Endodermal cell (in vitro differentiated cells): ENCODE data around the gene APOBEC3G. TPM values are rescaled to one million over a fixed set of nuclear protein-coding genes. Genes with fewer than 3 reads are reported as not detected.

Experiments
- DNase-seq: peaks from one replicate; pipeline ENCODE4 v3.0.0-alpha.2; 2017
- H3K27ac ChIP-seq: 2 replicates; pipeline ENCODE4 v1.5.1; 2013; ENCODE audit warnings: mild to moderate bottlenecking, low read depth, low read length, moderate library complexity
- H3K27me3 ChIP-seq: 2 replicates; pipeline ENCODE4 v1.6.1; 2013; ENCODE audit warnings: mild to moderate bottlenecking, low read length, moderate library complexity; ENCODE audit not compliant: insufficient read depth, control insufficient read depth, poor library complexity, severe bottlenecking
- H3K36me3 ChIP-seq: 2 replicates; pipeline ENCODE4 v1.7.0; 2013; ENCODE audit warnings: mild to moderate bottlenecking, low read length, moderate library complexity; ENCODE audit not compliant: control insufficient read depth, insufficient read depth
- H3K4me1 ChIP-seq: one replicate; pipeline ENCODE4 v1.7.0; 2013; ENCODE audit warnings: low read length; ENCODE audit not compliant: control insufficient read depth, insufficient read depth
- H3K4me3 ChIP-seq: 2 replicates; pipeline ENCODE4 v1.5.1; 2013; ENCODE audit warnings: mild to moderate bottlenecking, low read length, moderate library complexity
- H3K9ac ChIP-seq: 2 replicates; pipeline ENCODE4 v1.6.1; 2013; ENCODE audit warnings: mild to moderate bottlenecking, low read length, moderate library complexity; ENCODE audit not compliant: poor library complexity, severe bottlenecking; ENCODE audit errors: extremely low read depth
- H3K9me3 ChIP-seq: 2 replicates; pipeline ENCODE4 v1.6.1; 2013; ENCODE audit warnings: mild to moderate bottlenecking, low read length, moderate library complexity; ENCODE audit not compliant: control insufficient read depth
- H3K27ac Mint-ChIP-seq: 2 replicates; pipeline ENCODE4 v1.8.0; 2020; ENCODE audit warnings: mixed read lengths
- H3K27me3 Mint-ChIP-seq: 2 replicates; pipeline ENCODE4 v1.8.0; 2021; ENCODE audit warnings: mild to moderate bottlenecking, mixed read lengths; ENCODE audit not compliant: insufficient read depth
- H3K36me3 Mint-ChIP-seq: 2 replicates; pipeline ENCODE4 v1.8.0; 2020; ENCODE audit warnings: low read depth, mixed read lengths
- H3K4me1 Mint-ChIP-seq: 2 replicates; pipeline ENCODE4 v1.8.0; 2020; ENCODE audit warnings: mixed read lengths
- H3K4me3 Mint-ChIP-seq: 2 replicates; pipeline ENCODE4 v1.8.0; 2020; ENCODE audit warnings: mild to moderate bottlenecking, moderate library complexity, mixed read lengths
- H3K9me3 Mint-ChIP-seq: 2 replicates; pipeline ENCODE4 v1.8.0; 2020; ENCODE audit warnings: mild to moderate bottlenecking, mixed read lengths
- WGBS, 2 experiments: methylation state at CpG; one replicate each; pipeline versions ENCODE4 v1.1.5 to v1.1.7; 2013; ENCODE audit warnings: missing lambda C conversion rate in 2 of 2, mixed read lengths in 1 of 2; ENCODE audit not compliant: insufficient coverage in 1 of 2, insufficient read length in 1 of 2; 5-methylcytosine and 5-hydroxymethylcytosine counted together
- total RNA-seq, 2 donors: library from RNA; stranded (reverse); fragmentation: NEBNext Ultra II Directional in 1 of 2; extraction: Animal tissue kit (Norgen Biotek cat#: 25700) in 1 of 2; gene quantifications; 2 replicates in 1 of 2; 3 replicates in 1 of 2; pipeline ENCODE4 v1.2.1, GENCODE V29; 2021
- TF ChIP-seq, protein P1 (sequence below): fragments of 200-600 bp; sonication (generic); conservative IDR thresholded peaks from 2 replicates; pipeline ENCODE4 v1.5.0; 2021; ENCODE audit warnings: antibody characterized with exemption, mild to moderate bottlenecking

The APOBEC3G gene
- total RNA-seq, 2 donors from 2014 or later: 8.7 to 19.7 TPM

DNA sequence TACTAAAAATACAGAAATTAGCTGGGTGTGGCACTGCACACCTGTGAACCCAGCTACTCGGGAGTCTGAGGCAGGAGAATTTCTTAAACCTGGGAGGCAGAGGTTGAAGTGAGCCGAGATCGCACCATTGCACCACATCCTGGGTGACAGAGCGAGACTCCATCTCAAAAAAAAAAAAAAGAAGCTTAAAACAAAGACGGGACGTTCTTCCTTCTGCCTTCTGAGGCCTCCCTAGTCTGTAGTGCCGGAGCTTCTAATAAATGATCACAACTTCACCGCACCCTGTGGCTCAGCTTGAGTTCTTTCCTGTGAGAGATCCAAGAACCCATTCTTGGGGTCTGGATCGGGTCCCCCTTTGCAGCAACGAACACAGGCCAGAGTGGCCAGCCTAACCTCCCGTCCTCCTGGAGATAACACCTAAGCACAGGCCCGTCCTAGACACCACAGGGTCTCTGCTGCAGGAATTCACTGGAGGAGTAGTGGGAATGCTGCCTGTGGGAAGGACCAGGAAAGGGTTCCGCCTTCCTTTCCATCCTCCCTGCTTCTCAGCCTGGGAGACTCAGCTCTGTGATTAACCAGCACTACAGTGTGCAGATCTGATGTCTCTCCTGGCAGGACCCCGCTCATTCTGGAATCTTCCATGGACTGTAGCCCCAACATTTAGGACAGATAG, 17.8 kb downstream of the APOBEC3G start:
- Histone ChIP-seq H3K36me3 (no peaks in the 10 kb centered on the region), H3K9me3 (no peaks in the 10 kb centered on the region), H3K27me3 (no peaks in the 10 kb centered on the region), H3K27ac (no peak overlapping the region), H3K4me1 (no peaks in the 10 kb centered on the region), H3K9ac (no peak overlapping the region), H3K4me3 (no peak overlapping the region)
- no peaks in the 10 kb centered on the region for H3K9me3 Mint-ChIP-seq
- H3K4me3 Mint-ChIP-seq: no peak overlapping the region
- peaks cover 15% of the 10 kb centered on the region for H3K4me1 Mint-ChIP-seq
- 92 to 97% methylated on average over 11 to 14 of the region's 14 CpGs for WGBS, 2 experiments
- H3K36me3 Mint-ChIP-seq: no peaks in the 10 kb centered on the region
- H3K27me3 Mint-ChIP-seq: peaks cover 4% of the 10 kb centered on the region
- TF ChIP-seq, protein P1, sequence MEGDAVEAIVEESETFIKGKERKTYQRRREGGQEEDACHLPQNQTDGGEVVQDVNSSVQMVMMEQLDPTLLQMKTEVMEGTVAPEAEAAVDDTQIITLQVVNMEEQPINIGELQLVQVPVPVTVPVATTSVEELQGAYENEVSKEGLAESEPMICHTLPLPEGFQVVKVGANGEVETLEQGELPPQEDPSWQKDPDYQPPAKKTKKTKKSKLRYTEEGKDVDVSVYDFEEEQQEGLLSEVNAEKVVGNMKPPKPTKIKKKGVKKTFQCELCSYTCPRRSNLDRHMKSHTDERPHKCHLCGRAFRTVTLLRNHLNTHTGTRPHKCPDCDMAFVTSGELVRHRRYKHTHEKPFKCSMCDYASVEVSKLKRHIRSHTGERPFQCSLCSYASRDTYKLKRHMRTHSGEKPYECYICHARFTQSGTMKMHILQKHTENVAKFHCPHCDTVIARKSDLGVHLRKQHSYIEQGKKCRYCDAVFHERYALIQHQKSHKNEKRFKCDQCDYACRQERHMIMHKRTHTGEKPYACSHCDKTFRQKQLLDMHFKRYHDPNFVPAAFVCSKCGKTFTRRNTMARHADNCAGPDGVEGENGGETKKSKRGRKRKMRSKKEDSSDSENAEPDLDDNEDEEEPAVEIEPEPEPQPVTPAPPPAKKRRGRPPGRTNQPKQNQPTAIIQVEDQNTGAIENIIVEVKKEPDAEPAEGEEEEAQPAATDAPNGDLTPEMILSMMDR: no peak
- H3K27ac Mint-ChIP-seq: no peak overlapping the region
- DNase-seq: peak; percentile 76

DNA sequence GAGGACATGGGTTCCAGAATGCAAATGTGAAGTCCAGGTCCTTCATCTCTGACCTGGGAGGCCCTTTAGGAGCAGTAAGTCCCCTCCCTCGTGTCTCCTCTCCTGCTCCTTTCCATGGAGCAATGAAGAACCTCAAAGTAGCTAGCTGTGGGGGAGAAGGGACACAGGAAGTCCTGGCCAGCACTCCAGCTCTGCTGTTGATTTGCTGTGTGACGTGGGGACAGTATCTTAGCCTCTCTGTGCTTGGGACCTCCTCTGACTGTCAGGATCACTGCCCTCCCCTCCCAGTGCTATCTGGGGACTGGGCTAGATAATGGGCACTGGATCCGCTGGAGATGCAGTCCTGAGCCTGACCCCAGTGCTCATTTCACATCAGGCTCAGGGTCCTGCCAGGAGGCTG, 18.9 kb downstream of the APOBEC3G start:
- no peak for DNase-seq
- TF ChIP-seq, protein P1: no peak
- Histone ChIP-seq H3K27me3 (no peaks in the 10 kb centered on the region), H3K9me3 (no peaks in the 10 kb centered on the region), H3K4me3 (no peak overlapping the region), H3K9ac (no peak overlapping the region), H3K4me1 (no peaks in the 10 kb centered on the region), H3K27ac (no peak overlapping the region), H3K36me3 (no peaks in the 10 kb centered on the region)
- H3K4me1 Mint-ChIP-seq: peaks cover 19% of the 10 kb centered on the region
- H3K9me3 Mint-ChIP-seq: no peaks in the 10 kb centered on the region
- H3K27ac Mint-ChIP-seq: no peak overlapping the region
- peaks cover 4% of the 10 kb centered on the region for H3K27me3 Mint-ChIP-seq
- no peak overlapping the region for H3K4me3 Mint-ChIP-seq
- 87 to 90% methylated on average over 2 to 3 of the region's 3 CpGs for WGBS, 2 experiments
- no peaks in the 10 kb centered on the region for H3K36me3 Mint-ChIP-seq

DNA sequence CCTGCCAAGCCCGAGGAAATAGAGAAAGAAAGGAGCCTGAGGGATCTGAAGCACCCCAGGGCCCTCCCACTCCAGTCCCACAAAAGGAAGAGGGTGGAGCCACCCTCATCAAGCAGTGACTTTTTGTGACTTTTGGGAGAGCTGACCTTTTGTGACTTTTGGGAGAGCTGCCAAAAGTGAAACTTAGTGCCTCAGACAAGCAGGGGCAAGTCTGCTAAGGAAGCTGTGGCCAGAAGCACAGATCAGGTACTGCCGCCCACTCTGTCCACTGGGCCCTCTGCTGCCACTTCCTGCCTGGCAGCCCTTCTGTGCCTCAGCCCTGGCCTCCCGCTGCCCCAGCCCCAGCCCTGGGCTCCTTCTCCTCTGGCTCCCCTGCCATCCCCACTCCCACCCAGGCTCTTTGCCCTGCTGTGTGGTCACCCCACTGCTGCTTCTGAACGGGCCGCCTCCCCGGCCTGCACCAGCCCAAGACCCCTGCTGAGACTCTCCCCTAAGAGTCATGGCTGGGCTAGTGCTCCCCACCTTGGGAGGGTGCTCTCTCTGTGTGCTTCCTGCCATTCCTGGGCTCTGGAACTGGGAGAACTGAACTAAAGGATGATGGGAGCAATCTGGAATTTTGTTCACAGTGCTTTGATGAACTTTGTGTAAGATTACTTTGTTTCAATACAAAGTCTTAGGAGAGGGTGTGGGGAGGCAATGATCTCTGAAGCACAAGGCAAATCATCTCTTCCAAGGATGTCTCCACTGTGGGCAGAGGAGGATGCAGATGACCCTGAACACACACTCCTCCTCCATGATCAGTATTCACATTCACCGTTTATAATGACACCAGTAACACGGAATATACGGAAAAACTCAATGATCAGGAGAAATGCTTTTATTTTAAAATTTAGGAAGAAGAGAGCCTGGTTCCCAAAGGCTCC, 20.3 kb downstream of the APOBEC3G start, which contains the start of gene APOBEC3H:
Gene APOBEC3H, plus strand, starts transcription at position 147 of the 923 bp plus-strand sequence. CDS start 3,035 bp downstream, outside the sequence.
- H3K27me3 ChIP-seq: no peaks in the 10 kb centered on the region
- TF ChIP-seq, protein P1: no peak
- H3K4me1 ChIP-seq: no peaks in the 10 kb centered on the region
- H3K27me3 Mint-ChIP-seq: no peaks in the 10 kb centered on the region
- H3K36me3 ChIP-seq: no peaks in the 10 kb centered on the region
- no peaks in the 10 kb centered on the region for H3K9me3 ChIP-seq
- H3K27ac Mint-ChIP-seq: peak within 1 kb of the TSS; percentile 66
- no peak within 1 kb of the TSS for H3K27ac ChIP-seq
- no peak within 1 kb of the TSS for H3K4me3 Mint-ChIP-seq
- H3K36me3 Mint-ChIP-seq: no peaks in the 10 kb centered on the region
- H3K9me3 Mint-ChIP-seq: no peaks in the 10 kb centered on the region
- H3K9ac ChIP-seq: no peak within 1 kb of the TSS
- WGBS, 2 experiments: 90% methylated on average over 9 of the region's 9 CpGs; no CpG with 5 or more reads in 1 of the 2 experiments
- DNase-seq: peak; percentile 45
- H3K4me3 ChIP-seq: no peak within 1 kb of the TSS
- peaks cover 22% of the 10 kb centered on the region for H3K4me1 Mint-ChIP-seq
